Upper lobe of left lung (tissue), 6 donors: ENCODE data around the gene DFFB. TPM values are rescaled to one million over a fixed set of nuclear protein-coding genes. Genes with fewer than 3 reads are reported as not detected.

ENCODE experiments used
- ATAC-seq, 2 donors: fragments of 200-7000 bp; cut with Tn5 transposase; one replicate each; pipeline ENCODE4 v1.9.1; 2022; ENCODE audit warnings: mild to moderate bottlenecking in 2 of 2, moderate library complexity in 2 of 2; ENCODE audit not compliant: low FRiP score in 2 of 2
- DNase-seq, 2 donors: peaks; one replicate each; pipeline ENCODE4 v3.0.0-alpha.2; 2019 to 2020
- H3K27ac ChIP-seq, 4 donors: fragments of 200-600 bp; sonication (generic); one replicate each; pipeline ENCODE4 v1.5.1; 2016 to 2019
- H3K27me3 ChIP-seq, 4 donors: fragments of 200-600 bp; sonication (generic); one replicate each; pipeline ENCODE4 v1.5.1; 2017 to 2019
- H3K36me3 ChIP-seq, 4 donors: fragments of 200-600 bp; sonication (generic); one replicate each; pipeline ENCODE4 v1.5.1; 2016 to 2019
- H3K4me1 ChIP-seq, 4 donors: fragments of 200-600 bp; sonication (generic); one replicate each; pipeline ENCODE4 v1.5.1; 2018 to 2019
- H3K4me3 ChIP-seq, 4 donors: fragments of 200-600 bp; sonication (generic); one replicate each; pipeline ENCODE4 v1.5.1; 2017 to 2019; ENCODE audit warnings: mild to moderate bottlenecking in 2 of 4, moderate library complexity in 1 of 4
- H3K9me3 ChIP-seq, 4 donors: fragments of 200-600 bp; sonication (generic); one replicate each; pipeline ENCODE4 v1.5.1; 2018 to 2019
- EP300 ChIP-seq, 4 donors: sonication (generic); formaldehyde crosslinking; IDR thresholded peaks; one replicate each; pipeline ENCODE4 v1.5.1; 2017; ENCODE audit warnings: antibody characterized with exemption in 4 of 4, control low read depth in 2 of 4
- POLR2A ChIP-seq, 4 donors: fragments of 450-650 bp; IDR thresholded peaks; one replicate each; pipeline ENCODE4 v1.5.1; 2016 to 2017; ENCODE audit warnings: antibody characterized with exemption in 4 of 4, mild to moderate bottlenecking in 2 of 4
- POLR2AphosphoS5 ChIP-seq, 2 donors: sonication (generic); formaldehyde crosslinking; IDR thresholded peaks; one replicate each; pipeline ENCODE4 v1.5.1; 2017; ENCODE audit warnings: antibody characterized with exemption in 2 of 2
- WGBS, 2 donors: methylation state at CpG; one replicate each; pipeline ENCODE4 v1.1.5; 2017 to 2018; 5-methylcytosine and 5-hydroxymethylcytosine counted together
- total RNA-seq, 6 donors: library from RNA; depleted of rRNA in 4 of 6; stranded (reverse); fragments of >200 nt in 4 of 6; gene quantifications; one replicate each; pipeline versions ENCODE4 v1.1.0 to v1.2.1, GENCODE V29; 2016 to 2021
- TF ChIP-seq, protein P1 (sequence below), 6 experiments: fragments of 450-650 bp in 4 of 6; fragments of 200-600 bp in 2 of 6; sonication (generic) in 2 of 6; IDR thresholded peaks; one replicate each; pipeline ENCODE4 v1.5.1; 2016 to 2019; ENCODE audit warnings: antibody characterized with exemption in 6 of 6
- donor health status: DM: no; HTN: no; CAD: no; lungs with moderate emphysema.
- donor health status: DM: no; HTN: yes; CAD: no; lungs with severe emphysema.

DFFB gene
- total RNA-seq, 6 donors from 2014 or later = 7.1 to 16.8 (median 9.4) TPM

DNA sequence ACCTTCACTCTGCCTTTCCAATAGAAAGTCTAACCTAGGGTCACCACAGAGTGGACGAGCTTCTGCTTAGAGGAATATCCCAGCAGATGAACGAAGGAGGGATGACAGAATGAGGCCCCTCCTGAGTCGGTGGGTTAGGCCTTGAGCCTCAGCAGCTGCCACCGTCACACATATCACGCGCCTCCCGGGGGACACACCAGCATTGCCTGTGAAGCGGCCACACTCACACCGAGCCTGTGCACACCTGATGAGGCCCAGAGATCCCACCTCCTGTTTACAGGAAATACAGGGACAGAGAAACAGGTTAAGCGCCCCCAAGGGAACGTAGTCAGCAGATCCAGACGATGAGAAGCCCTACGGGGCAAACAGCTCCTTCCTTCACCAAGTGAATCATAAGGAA is 35.8 kb upstream of the DFFB start:
- Histone ChIP-seq H3K36me3 (peaks cover 18 to 83% (median 57%) of the 10 kb centered on the region in 4 donors), H3K27ac (no peak overlapping the region), H3K4me1 (no peaks in the 10 kb centered on the region), H3K4me3 (no peak overlapping the region), H3K9me3 (no peaks in the 10 kb centered on the region), H3K27me3 (no peaks in the 10 kb centered on the region)
- DNase-seq = no peak
- no peak for ATAC-seq
- 90 to 92% methylated on average over 13 of the region's 13 CpGs for WGBS, 2 donors
- TF ChIP-seq, protein P1, sequence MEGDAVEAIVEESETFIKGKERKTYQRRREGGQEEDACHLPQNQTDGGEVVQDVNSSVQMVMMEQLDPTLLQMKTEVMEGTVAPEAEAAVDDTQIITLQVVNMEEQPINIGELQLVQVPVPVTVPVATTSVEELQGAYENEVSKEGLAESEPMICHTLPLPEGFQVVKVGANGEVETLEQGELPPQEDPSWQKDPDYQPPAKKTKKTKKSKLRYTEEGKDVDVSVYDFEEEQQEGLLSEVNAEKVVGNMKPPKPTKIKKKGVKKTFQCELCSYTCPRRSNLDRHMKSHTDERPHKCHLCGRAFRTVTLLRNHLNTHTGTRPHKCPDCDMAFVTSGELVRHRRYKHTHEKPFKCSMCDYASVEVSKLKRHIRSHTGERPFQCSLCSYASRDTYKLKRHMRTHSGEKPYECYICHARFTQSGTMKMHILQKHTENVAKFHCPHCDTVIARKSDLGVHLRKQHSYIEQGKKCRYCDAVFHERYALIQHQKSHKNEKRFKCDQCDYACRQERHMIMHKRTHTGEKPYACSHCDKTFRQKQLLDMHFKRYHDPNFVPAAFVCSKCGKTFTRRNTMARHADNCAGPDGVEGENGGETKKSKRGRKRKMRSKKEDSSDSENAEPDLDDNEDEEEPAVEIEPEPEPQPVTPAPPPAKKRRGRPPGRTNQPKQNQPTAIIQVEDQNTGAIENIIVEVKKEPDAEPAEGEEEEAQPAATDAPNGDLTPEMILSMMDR (IDR thresholded peaks at IDR 0.05) = no peak

DNA sequence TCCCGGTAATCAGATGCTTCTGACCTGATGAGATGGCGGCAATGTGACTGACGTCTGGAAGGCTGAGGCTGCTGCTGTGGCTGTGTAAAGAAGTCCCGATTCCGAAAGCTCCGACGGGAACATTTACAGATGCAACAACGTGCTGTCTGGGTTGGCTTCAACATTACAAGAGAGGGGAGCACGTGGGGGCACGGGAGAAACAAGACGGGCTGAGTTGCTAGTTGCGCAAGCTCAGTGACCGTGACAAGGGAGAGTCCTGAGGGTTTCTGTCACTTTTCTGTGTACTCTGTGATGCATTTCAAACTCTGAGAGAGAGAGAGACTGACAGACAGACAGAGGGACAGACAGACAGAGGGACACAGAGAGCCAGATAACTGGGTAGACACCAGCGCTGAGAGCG is 35.4 kb upstream of the DFFB start:
- H3K36me3 ChIP-seq = peaks cover 18 to 83% (median 60%) of the 10 kb centered on the region in 4 donors
- no peaks in the 10 kb centered on the region for H3K27me3 ChIP-seq
- TF ChIP-seq EP300 (IDR thresholded peaks at IDR 0.05) (no peak), POLR2AphosphoS5 (IDR thresholded peaks at IDR 0.05) (no peak)
- TF ChIP-seq, protein P1 (IDR thresholded peaks at IDR 0.05) = no peak
- H3K4me3 ChIP-seq = no peak overlapping the region
- ATAC-seq (no peak), DNase-seq (no peak)
- H3K27ac ChIP-seq = no peak overlapping the region
- 88 to 89% methylated on average over 15 of the region's 15 CpGs for WGBS, 2 donors
- H3K9me3 ChIP-seq = no peaks in the 10 kb centered on the region
- H3K4me1 ChIP-seq = no peaks in the 10 kb centered on the region

DNA sequence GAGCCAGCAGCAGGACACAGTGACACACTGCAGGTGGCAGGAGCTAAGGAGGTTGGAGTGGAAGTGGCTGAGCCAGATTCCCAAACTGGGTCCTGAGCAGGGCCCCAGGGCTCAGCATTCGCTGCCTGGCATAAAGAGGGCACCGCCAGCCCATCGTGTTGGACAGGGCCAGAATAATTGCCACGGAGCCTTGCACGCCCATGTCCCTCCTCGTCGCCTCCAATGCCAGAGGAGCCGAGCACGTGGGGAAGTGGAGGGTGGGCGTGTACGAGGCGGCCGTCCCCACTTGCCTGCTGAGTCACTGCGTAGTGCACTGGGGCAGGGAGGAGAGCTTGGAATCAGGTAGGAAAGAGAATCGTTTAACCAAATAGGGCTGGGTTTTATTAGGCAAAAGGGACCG is 34.9 kb upstream of the DFFB start:
- H3K36me3 ChIP-seq = peaks cover 18 to 88% (median 63%) of the 10 kb centered on the region in 4 donors
- no peaks in the 10 kb centered on the region for H3K9me3 ChIP-seq
- WGBS, 2 donors = 85 to 86% methylated on average over 16 of the region's 16 CpGs
- no peak overlapping the region for H3K4me3 ChIP-seq
- ATAC-seq (no peak), DNase-seq (no peak)
- no peaks in the 10 kb centered on the region for H3K27me3 ChIP-seq
- H3K4me1 ChIP-seq = no peaks in the 10 kb centered on the region
- TF ChIP-seq POLR2AphosphoS5 (IDR thresholded peaks at IDR 0.05) (no peak), POLR2A (IDR thresholded peaks at IDR 0.05) (no peak), EP300 (IDR thresholded peaks at IDR 0.05) (no peak)
- TF ChIP-seq, protein P1 (IDR thresholded peaks at IDR 0.05) = no peak
- H3K27ac ChIP-seq = no peak overlapping the region

DNA sequence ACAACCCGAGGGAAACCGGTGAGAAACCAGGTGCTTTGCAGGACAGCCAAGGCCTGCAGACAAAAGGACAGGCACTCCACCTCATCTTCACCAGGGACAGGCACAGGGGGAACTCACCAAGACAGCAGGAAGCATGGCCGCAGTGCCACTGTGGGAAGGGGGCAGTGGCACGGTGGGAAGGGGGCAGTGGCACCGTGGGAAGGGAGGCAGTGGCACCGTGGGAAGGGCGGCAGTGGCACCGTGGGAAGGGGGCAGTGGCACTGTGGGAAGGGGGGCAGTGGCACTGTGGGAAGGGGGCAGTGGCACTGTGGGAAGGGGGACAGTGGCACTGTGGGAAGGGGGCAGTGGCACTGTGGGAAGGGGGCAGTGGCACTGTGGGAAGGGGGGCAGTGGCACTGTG is 32.6 kb upstream of the DFFB start:
- Histone ChIP-seq H3K4me1 (no peaks in the 10 kb centered on the region), H3K9me3 (no peaks in the 10 kb centered on the region), H3K27me3 (no peaks in the 10 kb centered on the region), H3K4me3 (no peak overlapping the region), H3K36me3 (peaks cover 33 to 97% (median 83%) of the 10 kb centered on the region in 4 donors), H3K27ac (no peak overlapping the region)
- TF ChIP-seq POLR2A (IDR thresholded peaks at IDR 0.05) (no peak), POLR2AphosphoS5 (IDR thresholded peaks at IDR 0.05) (no peak), EP300 (IDR thresholded peaks at IDR 0.05) (no peak)
- TF ChIP-seq, protein P1 (IDR thresholded peaks at IDR 0.05) = no peak
- WGBS, 2 donors = 85 to 97% methylated on average over 4 to 8 of the region's 8 CpGs
- no peak for DNase-seq
- ATAC-seq = no peak

DNA sequence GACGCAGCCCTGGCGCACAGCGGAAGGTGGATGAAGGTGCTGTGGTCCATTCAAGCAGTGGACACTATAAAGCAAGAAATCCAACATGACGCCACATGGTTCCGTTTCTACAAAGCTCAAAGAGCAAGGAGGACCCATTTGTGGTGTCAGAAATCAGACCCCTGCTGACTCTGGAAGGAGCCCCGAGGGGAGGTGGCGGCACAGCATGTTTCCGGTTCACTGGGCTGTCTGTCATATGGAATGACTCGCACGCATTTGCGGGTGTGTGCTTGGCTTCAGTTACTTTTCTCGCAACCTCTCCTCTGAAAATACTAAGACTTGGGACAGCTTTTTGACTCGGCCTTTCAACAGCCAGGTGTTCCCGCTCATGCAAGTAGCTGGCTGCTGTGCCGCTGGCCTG is 31.9 kb upstream of the DFFB start:
- Histone ChIP-seq H3K4me3 (no peak overlapping the region), H3K9me3 (no peaks in the 10 kb centered on the region), H3K4me1 (no peaks in the 10 kb centered on the region), H3K27ac (no peak overlapping the region), H3K27me3 (no peaks in the 10 kb centered on the region), H3K36me3 (peaks cover 35 to 97% (median 83%) of the 10 kb centered on the region in 4 donors)
- TF ChIP-seq, protein P1 (IDR thresholded peaks at IDR 0.05) = no peak
- TF ChIP-seq POLR2AphosphoS5 (IDR thresholded peaks at IDR 0.05) (no peak), EP300 (IDR thresholded peaks at IDR 0.05) (no peak), POLR2A (IDR thresholded peaks at IDR 0.05) (no peak)
- DNase-seq (no peak), ATAC-seq (no peak)
- 87 to 92% methylated on average over 15 of the region's 15 CpGs for WGBS, 2 donors
